ENCODE data around the gene CREB3L2. TPM values are rescaled to one million over a fixed set of nuclear protein-coding genes. Genes with fewer than 3 reads are reported as not detected.

Gene CREB3L2
- polyA plus RNA-seq, 1 of the 3 experiments (the other 2 are of a cell fraction), result 22.9 TPM

DNA sequence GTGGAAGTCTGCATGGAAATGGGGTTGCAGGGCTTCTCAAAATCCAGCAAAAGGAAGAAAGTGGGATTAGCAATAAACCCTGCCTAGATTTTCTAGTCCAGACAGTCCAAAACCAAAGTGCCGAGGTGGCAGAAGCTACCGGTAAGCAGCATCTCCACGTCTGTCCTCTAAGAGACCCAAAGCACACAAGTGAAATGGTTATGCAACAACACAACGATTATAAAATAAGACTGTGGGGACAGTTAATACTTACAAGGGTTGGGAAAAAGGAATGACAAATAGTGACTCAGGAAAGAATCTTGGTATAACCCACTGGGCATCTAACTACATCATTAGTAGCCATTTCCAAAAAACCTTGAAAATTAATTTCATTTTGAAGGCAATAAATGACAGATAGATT lies 24.7 kb downstream of the CREB3L2 start:
- Histone ChIP-seq H3K36me3 (replicated peaks in 1 of 2; ENCODE audit: control insufficient read depth in 1 of 2, insufficient read depth in 2 of 2, low read length in 1 of 2) (no peaks in the 10 kb centered on the region), H3K4me3 (ENCODE audit: low read depth in 2 of 2, low read length in 1 of 2) (no peak overlapping the region), H3K4me1 (ENCODE audit: control insufficient read depth in 1 of 2, insufficient read depth in 2 of 2, low read depth in 1 of 2, low read length in 1 of 2) (peaks cover 26 to 41% of the 10 kb centered on the region in 2 experiments; a peak in 3 of 4 replicates), H2AFZ (ENCODE audit: low read depth) (no peak overlapping the region), H3K27ac (ENCODE audit: low read depth in 2 of 2, low read length in 1 of 2) (peak overlapping the region in 1 of 2 experiments; percentile 94; a peak in 2 of 4 replicates), H4K20me1 (ENCODE audit: insufficient read depth) (no peaks in the 10 kb centered on the region; the same call in 1 of the 2 replicates), H3K9me2 (no peaks in the 10 kb centered on the region), H3K79me2 (ENCODE audit: insufficient read depth) (peaks cover 97% of the 10 kb centered on the region), H3F3A (replicated peaks; ENCODE audit: insufficient read depth) (peaks cover 16% of the 10 kb centered on the region), H3K9ac (no peak overlapping the region), H3K9me3 (no peaks in the 10 kb centered on the region), H3K27me3 (ENCODE audit: insufficient read depth) (no peaks in the 10 kb centered on the region), H3K4me2 (no peak overlapping the region)
- TF ChIP-seq, protein P1, sequence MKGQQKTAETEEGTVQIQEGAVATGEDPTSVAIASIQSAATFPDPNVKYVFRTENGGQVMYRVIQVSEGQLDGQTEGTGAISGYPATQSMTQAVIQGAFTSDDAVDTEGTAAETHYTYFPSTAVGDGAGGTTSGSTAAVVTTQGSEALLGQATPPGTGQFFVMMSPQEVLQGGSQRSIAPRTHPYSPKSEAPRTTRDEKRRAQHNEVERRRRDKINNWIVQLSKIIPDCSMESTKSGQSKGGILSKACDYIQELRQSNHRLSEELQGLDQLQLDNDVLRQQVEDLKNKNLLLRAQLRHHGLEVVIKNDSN (IDR thresholded peaks at IDR 0.05; ENCODE audit: borderline replicate concordance, low read depth), result no peak
- TF ChIP-seq SIN3A (IDR thresholded peaks at IDR 0.05; ENCODE audit: borderline replicate concordance, low read depth, low read length) (no peak), MXI1 (IDR thresholded peaks at IDR 0.05; ENCODE audit: low read depth, low read length) (no peak), NFIC (IDR thresholded peaks at IDR 0.05; ENCODE audit: borderline replicate concordance) (no peak), MEF2A (IDR thresholded peaks at IDR 0.05; ENCODE audit: borderline replicate concordance, low read depth) (no peak), TAF1 (IDR thresholded peaks at IDR 0.05; ENCODE audit: borderline replicate concordance, low read depth, low read length) (no peak), FOXJ3 (CRISPR knock-in tag; IDR thresholded peaks at IDR 0.05) (no peak), EP300 (IDR thresholded peaks at IDR 0.05; ENCODE audit: borderline replicate concordance in 1 of 2, low read depth in 1 of 2, low read length in 1 of 2) (no peak), ELF1 (IDR thresholded peaks at IDR 0.05) (no peak), JUND (IDR thresholded peaks at IDR 0.05) (no peak), POLR2AphosphoS5 (IDR thresholded peaks at IDR 0.05; ENCODE audit: low read depth, low read length) (no peak), EZH2phosphoT487 (IDR thresholded peaks at IDR 0.05; ENCODE audit: borderline replicate concordance, low read depth) (no peak), YY1 (IDR thresholded peaks at IDR 0.05; ENCODE audit: low read depth) (no peak), RFX5 (IDR thresholded peaks at IDR 0.05; ENCODE audit: low read length) (no peak)
- TF ChIP-seq, protein P2, sequence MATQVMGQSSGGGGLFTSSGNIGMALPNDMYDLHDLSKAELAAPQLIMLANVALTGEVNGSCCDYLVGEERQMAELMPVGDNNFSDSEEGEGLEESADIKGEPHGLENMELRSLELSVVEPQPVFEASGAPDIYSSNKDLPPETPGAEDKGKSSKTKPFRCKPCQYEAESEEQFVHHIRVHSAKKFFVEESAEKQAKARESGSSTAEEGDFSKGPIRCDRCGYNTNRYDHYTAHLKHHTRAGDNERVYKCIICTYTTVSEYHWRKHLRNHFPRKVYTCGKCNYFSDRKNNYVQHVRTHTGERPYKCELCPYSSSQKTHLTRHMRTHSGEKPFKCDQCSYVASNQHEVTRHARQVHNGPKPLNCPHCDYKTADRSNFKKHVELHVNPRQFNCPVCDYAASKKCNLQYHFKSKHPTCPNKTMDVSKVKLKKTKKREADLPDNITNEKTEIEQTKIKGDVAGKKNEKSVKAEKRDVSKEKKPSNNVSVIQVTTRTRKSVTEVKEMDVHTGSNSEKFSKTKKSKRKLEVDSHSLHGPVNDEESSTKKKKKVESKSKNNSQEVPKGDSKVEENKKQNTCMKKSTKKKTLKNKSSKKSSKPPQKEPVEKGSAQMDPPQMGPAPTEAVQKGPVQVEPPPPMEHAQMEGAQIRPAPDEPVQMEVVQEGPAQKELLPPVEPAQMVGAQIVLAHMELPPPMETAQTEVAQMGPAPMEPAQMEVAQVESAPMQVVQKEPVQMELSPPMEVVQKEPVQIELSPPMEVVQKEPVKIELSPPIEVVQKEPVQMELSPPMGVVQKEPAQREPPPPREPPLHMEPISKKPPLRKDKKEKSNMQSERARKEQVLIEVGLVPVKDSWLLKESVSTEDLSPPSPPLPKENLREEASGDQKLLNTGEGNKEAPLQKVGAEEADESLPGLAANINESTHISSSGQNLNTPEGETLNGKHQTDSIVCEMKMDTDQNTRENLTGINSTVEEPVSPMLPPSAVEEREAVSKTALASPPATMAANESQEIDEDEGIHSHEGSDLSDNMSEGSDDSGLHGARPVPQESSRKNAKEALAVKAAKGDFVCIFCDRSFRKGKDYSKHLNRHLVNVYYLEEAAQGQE (IDR thresholded peaks at IDR 0.05; ENCODE audit: low read depth, low read length), result no peak
- TF ChIP-seq, protein P3, sequence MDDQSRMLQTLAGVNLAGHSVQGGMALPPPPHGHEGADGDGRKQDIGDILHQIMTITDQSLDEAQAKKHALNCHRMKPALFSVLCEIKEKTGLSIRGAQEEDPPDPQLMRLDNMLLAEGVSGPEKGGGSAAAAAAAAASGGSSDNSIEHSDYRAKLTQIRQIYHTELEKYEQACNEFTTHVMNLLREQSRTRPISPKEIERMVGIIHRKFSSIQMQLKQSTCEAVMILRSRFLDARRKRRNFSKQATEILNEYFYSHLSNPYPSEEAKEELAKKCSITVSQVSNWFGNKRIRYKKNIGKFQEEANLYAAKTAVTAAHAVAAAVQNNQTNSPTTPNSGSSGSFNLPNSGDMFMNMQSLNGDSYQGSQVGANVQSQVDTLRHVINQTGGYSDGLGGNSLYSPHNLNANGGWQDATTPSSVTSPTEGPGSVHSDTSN (IDR thresholded peaks at IDR 0.05), result no peak
- TF ChIP-seq, protein P4, sequence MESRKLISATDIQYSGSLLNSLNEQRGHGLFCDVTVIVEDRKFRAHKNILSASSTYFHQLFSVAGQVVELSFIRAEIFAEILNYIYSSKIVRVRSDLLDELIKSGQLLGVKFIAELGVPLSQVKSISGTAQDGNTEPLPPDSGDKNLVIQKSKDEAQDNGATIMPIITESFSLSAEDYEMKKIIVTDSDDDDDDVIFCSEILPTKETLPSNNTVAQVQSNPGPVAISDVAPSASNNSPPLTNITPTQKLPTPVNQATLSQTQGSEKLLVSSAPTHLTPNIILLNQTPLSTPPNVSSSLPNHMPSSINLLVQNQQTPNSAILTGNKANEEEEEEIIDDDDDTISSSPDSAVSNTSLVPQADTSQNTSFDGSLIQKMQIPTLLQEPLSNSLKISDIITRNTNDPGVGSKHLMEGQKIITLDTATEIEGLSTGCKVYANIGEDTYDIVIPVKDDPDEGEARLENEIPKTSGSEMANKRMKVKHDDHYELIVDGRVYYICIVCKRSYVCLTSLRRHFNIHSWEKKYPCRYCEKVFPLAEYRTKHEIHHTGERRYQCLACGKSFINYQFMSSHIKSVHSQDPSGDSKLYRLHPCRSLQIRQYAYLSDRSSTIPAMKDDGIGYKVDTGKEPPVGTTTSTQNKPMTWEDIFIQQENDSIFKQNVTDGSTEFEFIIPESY (IDR thresholded peaks at IDR 0.05; ENCODE audit: borderline replicate concordance, low read depth), result no peak
- TF ChIP-seq, protein P5, sequence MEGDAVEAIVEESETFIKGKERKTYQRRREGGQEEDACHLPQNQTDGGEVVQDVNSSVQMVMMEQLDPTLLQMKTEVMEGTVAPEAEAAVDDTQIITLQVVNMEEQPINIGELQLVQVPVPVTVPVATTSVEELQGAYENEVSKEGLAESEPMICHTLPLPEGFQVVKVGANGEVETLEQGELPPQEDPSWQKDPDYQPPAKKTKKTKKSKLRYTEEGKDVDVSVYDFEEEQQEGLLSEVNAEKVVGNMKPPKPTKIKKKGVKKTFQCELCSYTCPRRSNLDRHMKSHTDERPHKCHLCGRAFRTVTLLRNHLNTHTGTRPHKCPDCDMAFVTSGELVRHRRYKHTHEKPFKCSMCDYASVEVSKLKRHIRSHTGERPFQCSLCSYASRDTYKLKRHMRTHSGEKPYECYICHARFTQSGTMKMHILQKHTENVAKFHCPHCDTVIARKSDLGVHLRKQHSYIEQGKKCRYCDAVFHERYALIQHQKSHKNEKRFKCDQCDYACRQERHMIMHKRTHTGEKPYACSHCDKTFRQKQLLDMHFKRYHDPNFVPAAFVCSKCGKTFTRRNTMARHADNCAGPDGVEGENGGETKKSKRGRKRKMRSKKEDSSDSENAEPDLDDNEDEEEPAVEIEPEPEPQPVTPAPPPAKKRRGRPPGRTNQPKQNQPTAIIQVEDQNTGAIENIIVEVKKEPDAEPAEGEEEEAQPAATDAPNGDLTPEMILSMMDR (IDR thresholded peaks at IDR 0.05), result no peak
- TF ChIP-seq, protein P6, sequence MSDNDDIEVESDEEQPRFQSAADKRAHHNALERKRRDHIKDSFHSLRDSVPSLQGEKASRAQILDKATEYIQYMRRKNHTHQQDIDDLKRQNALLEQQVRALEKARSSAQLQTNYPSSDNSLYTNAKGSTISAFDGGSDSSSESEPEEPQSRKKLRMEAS (IDR thresholded peaks at IDR 0.05; ENCODE audit: low read depth), result no peak
- TF ChIP-seq, protein P7, sequence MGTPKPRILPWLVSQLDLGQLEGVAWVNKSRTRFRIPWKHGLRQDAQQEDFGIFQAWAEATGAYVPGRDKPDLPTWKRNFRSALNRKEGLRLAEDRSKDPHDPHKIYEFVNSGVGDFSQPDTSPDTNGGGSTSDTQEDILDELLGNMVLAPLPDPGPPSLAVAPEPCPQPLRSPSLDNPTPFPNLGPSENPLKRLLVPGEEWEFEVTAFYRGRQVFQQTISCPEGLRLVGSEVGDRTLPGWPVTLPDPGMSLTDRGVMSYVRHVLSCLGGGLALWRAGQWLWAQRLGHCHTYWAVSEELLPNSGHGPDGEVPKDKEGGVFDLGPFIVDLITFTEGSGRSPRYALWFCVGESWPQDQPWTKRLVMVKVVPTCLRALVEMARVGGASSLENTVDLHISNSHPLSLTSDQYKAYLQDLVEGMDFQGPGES (IDR thresholded peaks at IDR 0.05; ENCODE audit: low read depth, low read length), result no peak
- POLR2A ChIA-PET, result no interaction called here
- CTCF ChIA-PET, result interaction anchor here (0.9 kb wide), 1 partner anchor 9 kb away, joined by 5 read pairs; no protein-coding TSS in a partner anchor
- WGBS (ENCODE audit: low lambda C conversion rate), result 85% methylated on average over 4 of the region's 4 CpGs
- no peak for DNase-seq

Measured in SK-N-SH (cell line).